Spleen (tissue), 7 donors: Measurements from ENCODE around the gene ERBB4.

Source experiments
- POLR2A ChIP-seq, 3 donors: fragments of 450-650 bp; IDR thresholded peaks; one replicate each; pipeline ENCODE4 v1.5.1; 2017; ENCODE audit warnings: antibody characterized with exemption in 3 of 3, mild to moderate bottlenecking in 1 of 3
- TF ChIP-seq, protein P1 (sequence below), 11 experiments: fragments of 200-600 bp in 7 of 11; fragments of 450-650 bp in 4 of 11; sonication (generic) in 4 of 11; IDR thresholded peaks in 8 of 11; conservative IDR thresholded peaks in 3 of 11; 1 replicate in 7 of 11; 2 replicates in 4 of 11; pipeline versions ENCODE4 v1.4.0 to v1.8.0; 2016 to 2021; ENCODE audit warnings: antibody characterized with exemption in 11 of 11, inconsistent platforms in 4 of 11, mild to moderate bottlenecking in 1 of 11
- donor health status: DM: no; HTN: no; CAD: no; lungs with moderate emphysema.
- donor health status: DM: no; HTN: no; CAD: no.
- donor health status: DM: no; HTN: no; CAD: no.

GRCh38 chr2:212427638-212428037 lies 111.0 kb downstream of the ERBB4 start:
- TF ChIP-seq, protein P1, sequence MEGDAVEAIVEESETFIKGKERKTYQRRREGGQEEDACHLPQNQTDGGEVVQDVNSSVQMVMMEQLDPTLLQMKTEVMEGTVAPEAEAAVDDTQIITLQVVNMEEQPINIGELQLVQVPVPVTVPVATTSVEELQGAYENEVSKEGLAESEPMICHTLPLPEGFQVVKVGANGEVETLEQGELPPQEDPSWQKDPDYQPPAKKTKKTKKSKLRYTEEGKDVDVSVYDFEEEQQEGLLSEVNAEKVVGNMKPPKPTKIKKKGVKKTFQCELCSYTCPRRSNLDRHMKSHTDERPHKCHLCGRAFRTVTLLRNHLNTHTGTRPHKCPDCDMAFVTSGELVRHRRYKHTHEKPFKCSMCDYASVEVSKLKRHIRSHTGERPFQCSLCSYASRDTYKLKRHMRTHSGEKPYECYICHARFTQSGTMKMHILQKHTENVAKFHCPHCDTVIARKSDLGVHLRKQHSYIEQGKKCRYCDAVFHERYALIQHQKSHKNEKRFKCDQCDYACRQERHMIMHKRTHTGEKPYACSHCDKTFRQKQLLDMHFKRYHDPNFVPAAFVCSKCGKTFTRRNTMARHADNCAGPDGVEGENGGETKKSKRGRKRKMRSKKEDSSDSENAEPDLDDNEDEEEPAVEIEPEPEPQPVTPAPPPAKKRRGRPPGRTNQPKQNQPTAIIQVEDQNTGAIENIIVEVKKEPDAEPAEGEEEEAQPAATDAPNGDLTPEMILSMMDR (IDR thresholded peaks at IDR 0.05 in 8 of 11, conservative IDR thresholded peaks at IDR 0.05 in 3 of 11): no peak
- TF ChIP-seq POLR2A (IDR thresholded peaks at IDR 0.05): no peak
